GM21619 (cell line): ENCODE measurements around the gene GSG1L2.

Experiments
- ATAC-seq: cut with Tn5 transposase; IDR thresholded peaks from one replicate; pipeline ENCODE4 v1.9.1; 2021; ENCODE audit not compliant: unreplicated experiment

GSG1L2 gene

DNA sequence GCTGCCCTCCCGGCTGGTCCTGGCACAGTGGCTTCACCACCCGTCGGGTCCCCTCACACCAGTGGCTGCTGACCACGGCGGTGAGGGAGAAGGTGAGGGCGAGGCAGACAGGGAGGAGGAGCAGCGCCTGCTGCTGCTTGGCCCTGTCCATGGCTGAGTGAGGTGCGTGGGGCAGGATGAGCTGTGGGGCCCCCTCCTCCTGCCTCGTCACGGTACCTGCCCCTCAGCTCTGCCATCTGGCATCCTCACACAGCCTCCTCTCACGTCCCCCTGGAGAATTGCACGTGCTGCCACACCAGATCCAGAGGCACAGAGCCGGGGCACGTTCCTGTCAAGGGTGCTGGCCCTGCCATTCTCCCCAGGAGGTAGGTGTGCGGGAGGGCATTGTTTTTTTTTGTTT is at the start of gene GSG1L2:
TSS of gene GSG1L2 (minus strand) at position 159 of the 400 bp plus-strand sequence. CDS start at position 151, 8 bp downstream.
- no peak for ATAC-seq

DNA sequence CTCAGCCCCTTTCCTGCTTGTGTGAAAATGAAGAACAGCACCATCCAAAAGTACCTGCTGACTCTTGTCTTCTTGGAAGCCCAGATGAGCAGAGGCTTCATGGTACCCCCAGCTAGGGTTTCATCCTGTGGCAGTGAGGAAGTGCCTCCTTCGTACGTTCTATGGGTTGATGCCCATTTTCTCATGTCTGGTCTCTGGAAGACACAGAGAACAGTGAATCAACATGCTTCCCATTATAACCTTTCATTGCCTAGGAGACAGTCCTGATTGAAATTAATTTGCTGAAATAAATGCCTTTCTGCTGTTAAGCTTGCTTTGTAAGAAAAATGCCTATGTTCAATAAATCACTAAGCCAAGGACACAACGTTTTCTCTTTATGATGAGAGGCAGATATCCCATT is 46.7 kb upstream of the GSG1L2 start:
- ATAC-seq, result no peak

DNA sequence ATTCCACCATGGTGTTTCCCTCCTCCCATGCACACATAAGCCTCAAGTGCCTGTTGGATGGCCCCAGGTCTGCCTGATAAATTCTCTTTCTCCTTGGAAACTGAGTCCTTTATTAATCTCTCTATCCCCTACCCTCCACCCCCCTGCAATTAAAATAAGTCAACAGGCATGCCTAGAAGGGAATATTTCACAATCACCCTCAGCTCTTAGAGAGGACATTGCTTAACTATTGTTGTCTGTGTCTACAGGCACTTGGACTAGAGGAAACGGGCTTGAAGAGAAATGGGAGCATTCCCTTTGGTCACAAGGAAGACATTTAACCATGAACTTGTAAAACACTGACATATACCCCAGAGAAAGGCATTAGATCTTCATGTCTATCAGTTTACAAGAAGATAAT is 43.7 kb upstream of the GSG1L2 start:
- no peak for ATAC-seq

DNA sequence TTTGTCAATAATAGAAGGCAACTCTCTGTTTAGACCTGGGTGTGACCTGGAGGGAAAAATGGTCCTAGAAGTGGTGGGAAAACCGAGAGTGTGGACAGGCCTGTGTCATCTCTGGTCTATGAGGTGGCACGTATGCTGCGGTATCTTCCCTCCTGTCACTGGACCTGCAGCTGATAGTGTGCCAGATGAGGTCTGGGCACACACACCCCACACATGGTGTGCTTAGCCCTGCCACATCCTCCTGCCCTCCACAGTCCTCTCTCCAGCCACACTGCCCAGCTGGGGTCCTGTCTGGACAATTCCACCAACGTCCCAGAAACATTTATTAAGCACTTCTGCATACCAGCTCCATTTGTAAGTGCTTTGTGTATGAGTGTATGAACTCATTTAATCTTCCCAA is 41.1 kb upstream of the GSG1L2 start:
- ATAC-seq, result no peak

DNA sequence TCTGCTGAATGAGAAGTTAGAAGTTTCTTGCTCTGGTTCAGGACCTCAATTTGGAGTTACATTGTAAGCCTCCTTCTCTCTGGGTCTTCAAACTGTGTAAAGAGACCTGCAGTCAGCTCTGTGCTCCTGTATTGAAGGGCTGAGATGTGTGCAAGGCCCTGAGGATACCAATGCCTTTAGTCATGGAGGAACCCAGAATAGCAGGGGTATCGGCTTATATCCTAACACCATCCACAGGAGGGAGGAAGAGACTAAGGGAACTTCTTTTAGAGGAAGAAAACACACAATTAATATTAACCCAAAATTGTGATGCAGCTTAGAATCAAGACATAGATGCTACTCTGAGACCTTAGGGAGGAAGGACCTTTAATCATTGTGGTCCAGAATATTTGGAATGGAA is 40.3 kb upstream of the GSG1L2 start:
- ATAC-seq, result no peak

DNA sequence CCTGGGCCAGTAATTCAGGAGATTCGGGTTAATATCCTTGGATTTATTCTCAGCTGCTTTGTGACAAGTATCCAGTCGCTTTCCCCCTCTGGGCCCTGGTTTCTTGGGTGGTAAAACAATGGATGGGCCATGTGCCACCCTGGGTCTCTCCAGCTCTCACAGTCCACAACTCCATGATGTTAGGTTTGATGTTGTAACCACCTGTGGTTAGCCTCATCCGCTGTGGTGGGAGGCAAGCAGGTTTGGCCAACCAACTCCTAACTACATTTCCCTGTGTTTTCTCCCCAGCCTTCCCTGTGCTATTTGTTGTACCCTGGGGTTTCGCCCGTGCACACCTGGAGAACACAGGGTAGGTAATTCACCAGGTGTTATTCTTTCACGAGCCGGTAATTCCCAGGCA is 39.0 kb upstream of the GSG1L2 start:
- ATAC-seq, result no peak

DNA sequence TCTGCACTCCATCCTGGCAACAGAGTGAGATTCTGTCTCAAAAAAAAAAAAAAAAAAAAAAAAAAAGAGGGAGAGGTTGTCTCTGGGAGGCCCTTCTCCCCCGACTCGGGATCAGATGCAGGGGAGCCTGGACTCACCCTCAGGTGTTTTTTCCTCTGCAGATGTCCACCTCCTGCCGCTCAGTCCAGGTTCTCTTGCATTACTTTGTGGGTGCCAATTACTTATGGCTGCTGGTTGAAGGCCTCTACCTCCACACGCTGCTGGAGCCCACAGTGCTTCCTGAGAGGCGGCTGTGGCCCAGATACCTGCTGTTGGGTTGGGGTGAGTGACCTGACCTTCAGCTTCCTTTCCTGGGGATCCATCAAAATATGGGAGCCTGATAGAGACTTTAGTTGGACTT is 37.9 kb upstream of the GSG1L2 start:
- no peak for ATAC-seq

DNA sequence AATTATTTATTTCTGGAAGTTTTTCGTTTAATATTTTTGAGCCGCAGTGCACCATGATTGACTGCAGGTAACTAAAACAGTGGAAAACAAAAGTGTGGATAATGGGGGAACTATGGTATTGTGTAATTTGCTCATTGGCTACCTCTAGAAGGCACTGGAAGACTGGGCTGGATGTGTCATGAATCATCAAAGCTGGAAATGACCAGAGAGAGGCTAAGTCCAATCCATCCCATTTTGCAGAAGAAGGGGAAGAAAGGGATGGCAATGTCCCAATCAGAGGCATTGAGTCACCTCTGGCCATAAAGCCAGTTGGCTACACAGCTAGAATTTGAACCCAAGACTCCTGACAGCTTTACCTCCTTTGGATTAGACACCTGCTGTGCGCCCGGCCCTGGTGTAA is 33.2 kb upstream of the GSG1L2 start:
- ATAC-seq, result no peak

DNA sequence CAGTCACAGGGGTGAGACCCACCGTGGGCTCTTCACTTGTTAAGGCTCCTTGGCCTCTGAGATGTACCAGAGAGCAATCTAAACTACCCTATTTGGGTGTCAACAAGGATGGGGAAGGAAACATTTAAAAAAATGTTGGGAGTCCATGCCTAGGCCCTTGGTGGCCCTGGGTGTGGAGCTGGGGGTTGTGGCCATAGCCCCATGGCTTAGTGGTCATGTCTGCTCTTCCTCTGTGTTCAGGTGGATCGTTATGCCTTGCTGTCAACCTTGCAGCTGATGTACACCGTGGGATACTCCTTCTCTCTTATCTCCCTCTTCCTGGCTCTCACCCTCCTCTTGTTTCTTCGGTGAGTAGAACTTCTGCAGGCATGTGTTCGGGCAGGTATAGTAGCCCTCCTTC is 32.4 kb upstream of the GSG1L2 start:
- no peak for ATAC-seq

DNA sequence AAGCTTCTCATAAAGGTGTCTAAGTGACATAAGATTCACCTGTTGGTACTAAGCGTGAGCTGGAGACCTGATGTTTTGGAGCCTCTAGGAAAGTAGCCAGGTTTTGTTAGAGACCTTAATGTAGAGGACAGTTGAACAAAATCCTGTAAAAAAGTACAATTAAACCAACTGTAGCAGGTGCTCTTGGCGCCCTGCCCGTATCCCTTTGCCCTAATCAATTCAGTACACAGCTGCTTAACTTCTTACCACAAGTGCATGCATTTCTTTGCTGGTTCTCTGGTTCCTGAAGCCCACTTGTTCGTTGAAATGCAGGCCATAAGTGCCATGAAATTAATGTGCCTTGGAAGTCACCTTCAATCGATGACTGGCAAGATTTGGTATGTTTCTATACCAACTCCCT is 28.3 kb upstream of the GSG1L2 start:
- ATAC-seq, result no peak

DNA sequence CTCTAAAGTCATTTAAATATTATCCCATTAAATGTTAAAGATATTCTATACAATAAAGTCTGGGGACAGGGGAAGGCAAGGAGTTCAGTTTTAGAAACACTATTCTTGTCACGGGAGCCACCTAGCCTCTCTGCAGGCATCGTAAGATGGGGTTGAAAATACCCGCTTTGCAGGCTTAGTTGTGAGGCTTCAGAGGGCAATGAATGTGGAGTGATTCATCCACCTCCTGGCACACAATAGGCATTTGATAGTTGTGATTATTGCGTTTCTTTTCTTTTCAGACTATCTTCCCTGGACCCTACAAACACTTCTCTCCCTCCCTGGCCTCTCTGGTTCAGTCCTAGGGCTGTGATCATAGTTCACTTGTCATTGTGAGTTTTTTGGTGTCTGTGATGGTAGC is 23.4 kb upstream of the GSG1L2 start:
- no peak for ATAC-seq

DNA sequence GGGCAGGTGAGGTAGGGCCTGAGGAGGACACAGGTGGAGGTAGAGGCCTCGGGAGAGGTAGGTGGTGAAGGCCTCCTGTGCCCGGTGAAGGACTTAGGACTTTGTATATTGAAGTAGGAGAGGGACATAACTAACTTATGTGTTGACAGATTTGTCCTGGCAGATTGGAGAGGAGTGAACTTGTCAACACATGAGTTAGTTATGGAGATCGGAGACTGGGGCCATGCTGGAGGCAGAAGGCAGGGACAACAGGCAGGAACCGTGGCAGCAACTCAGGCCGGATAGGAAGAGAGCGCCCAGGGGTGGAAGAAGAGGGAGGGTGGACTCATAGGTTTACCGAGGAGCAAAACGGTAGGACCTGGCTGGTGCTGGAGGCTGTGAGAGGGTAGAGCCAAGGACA is 22.3 kb upstream of the GSG1L2 start:
- ATAC-seq, result no peak

DNA sequence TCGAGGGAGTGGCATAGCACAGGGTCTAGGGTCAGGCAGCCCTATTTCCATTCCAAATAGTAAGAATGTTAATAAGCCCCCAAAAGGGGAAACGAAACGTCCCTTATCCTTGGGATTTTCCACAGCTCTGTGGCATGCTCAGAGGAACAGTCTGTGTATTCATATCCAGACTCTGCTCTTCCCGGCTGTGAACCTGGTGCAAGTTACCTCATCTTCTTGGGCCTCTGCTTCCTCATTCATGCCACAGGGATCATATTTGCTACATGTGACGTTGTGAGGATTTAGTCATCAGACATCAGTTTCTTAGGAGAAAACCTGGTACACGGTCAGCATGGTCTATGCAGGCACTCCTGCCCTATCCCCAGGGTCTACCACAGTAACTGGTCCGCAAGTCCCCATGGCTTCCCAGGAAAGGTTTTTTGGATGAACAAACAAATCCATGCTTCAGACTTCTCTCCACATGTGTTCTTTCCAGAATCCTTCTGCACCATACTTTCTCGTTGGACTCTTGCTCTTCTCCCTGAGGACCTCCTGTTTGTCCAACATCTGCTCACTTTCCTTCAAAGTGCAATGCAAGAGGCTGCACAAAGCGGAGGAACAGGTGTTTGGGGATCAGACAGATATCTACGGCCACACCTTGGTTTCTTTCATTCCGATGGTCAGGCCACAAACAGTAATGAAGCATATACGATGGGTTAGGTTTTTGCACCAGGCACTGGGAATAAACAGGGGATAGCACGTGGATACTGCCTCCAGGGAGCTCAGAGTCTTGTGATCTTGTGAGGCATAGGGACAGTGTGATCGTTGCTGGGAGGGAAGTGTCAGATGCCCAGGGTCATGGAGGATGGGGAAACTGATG is 21.5 kb upstream of the GSG1L2 start:
- ATAC-seq, result no peak

DNA sequence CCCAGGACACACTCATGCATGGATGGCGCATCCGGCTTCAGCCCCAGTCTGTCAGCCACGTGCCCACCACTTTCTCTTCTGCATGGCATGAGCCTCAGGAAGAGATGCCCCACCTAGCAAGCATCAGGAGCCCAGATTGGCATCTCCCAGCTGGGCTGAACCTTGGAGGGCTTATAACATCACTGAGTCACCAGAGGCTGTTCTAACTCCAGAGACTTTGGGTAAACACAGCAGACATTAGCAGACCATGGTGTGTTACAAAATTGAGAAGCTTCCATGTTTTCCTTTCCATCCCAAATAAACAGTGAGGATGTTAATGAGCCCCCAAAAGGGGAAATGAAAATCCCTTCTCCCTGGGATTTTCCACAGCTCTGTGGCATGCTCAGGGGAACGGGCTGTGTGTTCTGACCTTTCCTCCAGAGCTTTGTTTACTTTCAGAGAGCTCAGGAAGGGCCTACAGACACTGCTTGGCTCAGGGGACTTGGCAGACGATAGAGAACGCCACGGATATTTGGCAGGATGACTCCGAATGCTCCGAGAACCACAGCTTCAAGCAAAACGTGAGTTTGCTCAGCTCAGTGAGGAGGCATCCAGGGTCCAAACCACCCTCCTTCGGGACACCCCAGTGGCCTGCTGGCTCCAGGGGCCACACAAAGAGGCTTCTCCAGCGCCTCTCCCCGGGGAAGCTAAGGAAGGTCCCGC is 20.3 kb upstream of the GSG1L2 start:
- ATAC-seq, result no peak

DNA sequence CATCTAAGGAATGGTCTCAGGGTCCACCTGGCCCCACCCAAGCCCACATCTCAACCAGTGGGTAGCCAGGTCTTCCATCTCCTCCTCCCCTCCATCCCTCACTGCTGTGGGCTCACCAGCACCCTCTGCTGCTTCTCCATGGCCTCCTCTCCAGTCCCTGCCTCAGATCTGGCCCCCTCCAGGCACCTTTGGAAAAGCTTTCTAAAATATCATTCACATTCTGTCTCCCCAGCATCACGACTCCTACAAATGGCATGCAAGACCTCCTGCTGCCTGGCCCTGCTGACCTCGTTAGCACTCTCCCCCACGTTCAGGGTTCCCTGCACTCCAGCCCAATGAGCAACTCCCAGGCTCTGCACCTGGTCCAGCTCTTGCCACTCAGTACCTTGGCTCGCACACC is 17.6 kb upstream of the GSG1L2 start:
- no peak for ATAC-seq

DNA sequence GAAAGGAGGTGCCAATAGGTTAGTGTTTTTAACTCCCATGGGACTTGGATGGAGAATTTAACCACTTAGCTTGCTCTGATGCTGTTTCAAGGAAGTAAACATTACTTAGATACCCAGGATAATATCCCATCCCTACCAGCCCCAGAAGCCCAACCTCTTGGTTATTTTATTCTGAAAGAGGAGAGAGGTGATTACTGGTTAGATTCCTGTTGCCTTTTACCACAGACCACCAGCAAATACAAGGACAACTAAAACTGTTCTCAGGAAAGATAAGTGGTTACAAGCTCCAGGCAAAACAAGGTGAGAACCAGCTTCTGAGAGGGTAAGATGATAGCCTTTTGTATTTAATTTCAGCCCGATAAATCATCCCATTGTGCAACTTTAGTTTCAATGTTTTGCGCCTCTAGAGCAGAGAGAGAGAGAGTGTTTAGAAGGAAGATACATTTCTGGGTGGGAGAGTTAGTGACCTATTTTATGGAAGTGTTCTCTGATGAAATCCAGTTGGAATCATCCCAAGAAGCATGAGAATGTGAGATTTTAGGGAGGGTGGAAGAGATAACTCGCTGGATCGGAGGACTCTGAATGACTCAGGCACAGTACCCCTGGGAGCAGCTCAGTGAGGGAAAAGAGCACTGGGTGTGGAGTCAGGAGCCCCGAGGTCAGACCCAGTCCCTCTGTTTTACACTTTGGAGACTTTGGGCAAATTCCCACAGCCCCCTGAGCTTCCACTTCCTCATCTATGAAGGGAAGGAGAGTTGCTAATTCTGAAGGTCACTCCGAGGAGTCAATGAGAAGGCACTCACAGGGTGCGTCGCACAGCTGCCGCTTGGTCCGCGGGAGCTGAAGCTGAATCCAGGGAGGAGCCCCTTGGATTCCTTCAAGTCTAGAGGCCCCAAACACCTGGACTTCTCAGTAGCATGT is 15.9 kb upstream of the GSG1L2 start:
- no peak for ATAC-seq

DNA sequence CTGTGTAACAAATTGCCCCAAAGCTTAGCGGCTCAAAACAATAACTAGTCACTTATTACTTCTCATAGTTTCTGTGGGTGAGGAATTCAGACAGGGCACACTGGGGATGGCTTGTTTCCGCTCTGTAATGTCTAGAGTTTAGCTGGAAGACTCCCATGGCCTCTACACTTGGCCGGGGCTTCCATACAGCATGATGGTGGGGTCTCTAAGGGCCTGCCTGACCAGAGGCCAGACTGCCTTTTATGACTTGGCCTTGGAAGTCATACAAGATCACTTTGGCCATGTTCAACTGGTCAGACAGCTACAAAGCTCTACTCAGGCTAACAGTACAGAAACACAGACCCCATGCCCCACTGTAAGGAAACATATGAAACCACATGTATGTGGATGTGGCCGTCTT is 12.0 kb upstream of the GSG1L2 start:
- no peak for ATAC-seq

DNA sequence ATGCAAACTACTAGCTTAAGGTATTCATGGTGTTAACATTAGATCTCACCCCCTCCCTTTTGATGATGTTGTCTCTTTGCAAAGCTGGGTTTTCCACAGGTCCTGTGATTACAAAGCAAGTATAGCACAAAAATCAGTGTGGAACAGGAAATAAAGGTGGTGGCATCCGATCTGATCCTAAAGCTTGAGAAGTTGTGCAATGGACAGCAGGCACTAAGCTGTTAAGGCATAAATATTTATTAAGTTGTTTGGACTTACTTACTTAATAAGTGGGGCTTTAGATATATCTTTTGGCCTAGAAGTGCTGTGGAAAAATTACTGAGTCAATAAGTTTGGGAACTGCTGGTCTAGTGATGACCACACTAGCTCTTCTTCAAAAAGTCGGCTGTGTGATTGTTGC is 8.8 kb upstream of the GSG1L2 start:
- ATAC-seq, result no peak

DNA sequence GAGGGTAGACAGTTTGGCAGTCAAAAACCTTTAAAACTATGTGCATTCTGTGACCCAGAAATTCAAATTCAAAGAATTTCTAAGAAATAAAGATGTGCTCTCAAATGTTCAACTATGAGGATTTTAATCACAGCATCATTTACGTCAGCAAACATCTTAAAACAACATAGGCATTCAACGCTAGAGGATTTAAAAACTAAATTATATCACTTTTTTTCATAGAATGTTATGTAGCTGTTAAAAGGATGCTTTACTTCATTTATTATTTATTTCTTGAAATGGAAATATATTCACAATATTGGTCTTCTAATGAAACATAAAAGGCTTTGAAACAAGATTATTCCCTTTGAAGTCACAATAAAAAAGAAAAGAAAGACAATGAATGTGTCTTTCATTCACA is 7.5 kb upstream of the GSG1L2 start:
- no peak for ATAC-seq

DNA sequence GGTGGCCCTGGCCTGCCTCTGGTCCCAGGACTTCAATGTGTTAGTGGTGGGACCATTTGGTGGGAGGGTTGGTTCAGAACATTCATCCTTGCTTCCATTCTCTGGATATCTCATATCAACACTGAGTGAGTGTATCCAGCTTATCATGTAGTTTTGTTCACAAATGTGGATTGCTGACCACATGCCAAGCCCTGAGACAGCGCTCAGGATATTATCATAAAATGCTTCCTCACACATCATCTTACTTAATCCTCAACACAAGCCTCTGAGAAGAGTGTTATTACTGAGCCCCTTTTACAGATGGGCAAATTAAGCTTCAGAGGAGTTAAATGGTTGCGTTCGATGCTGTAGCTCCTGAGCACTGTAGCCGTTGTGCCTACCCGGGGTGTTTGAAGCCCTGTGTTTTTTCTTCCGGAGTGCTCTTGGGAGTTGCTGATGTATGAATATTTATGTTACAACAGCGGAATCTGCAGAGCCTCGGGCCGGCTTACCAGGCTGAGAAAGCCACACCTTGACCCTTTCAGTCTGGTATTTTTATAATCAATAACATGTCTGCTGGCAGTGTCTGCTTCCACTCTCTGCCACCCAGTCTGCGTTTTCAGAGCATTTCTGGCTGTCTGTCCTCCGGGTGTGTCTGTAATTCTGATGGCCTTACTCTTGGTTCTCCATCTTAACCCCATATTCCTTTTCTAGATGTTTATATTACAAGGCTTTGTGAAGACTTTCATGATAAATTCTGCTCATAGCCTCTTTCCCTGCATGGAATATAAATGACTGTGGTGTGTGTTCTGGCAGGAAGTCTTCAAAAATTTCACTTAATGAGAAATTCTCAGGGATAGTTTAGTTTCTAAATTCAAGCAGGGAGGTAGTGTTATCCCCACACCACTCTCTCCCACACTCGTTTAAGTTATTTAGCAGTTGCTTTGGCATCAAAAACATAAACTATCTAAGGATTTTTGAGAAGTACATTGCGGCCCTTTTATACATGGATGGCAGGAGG is 6.7 kb upstream of the GSG1L2 start:
- no peak for ATAC-seq
